HK-2 (cell line): Measurements from ENCODE around the gene ZMYM4.
"Not testable (repeated sequence)": the region's sequence is repeated elsewhere in the genome, so short reads cannot be mapped to it uniquely, and the experiment has no call there.

Source experiments
- DNase-seq: peaks from one replicate; pipeline ENCODE4 v3.0.0-alpha.2; 2018; ENCODE audit not compliant: unreplicated experiment

Gene ZMYM4

GRCh38 chr1:35454176-35454575, 185.7 kb downstream of the ZMYM4 start:
- no peak for DNase-seq

- DNase-seq: no peak
These were observed 186.1 kb downstream of the ZMYM4 start for GRCh38 chr1:35454616-35455015.

- DNase-seq: no peak
These were observed 192.3 kb downstream of the ZMYM4 start for GRCh38 chr1:35460796-35461195.

GRCh38 chr1:35461966-35462651, 193.6 kb downstream of the ZMYM4 start:
- no peak for DNase-seq

GRCh38 chr1:35463232-35463631, 194.7 kb downstream of the ZMYM4 start:
- DNase-seq: no peak

GRCh38 chr1:35463749-35464148, 195.2 kb downstream of the ZMYM4 start:
- DNase-seq: not testable (repeated sequence)

GRCh38 chr1:35466120-35466519, 197.6 kb downstream of the ZMYM4 start:
- DNase-seq: no peak

GRCh38 chr1:35470977-35471613, 202.6 kb downstream of the ZMYM4 start:
- DNase-seq: no peak
